Sigmoid colon (tissue), 4 donors: Measurements from ENCODE around the gene SLC39A7.

Experiments used
- CTCF ChIP-seq, 4 experiments: fragments of 450-650 bp in 3 of 4; fragments of 200-600 bp in 1 of 4; IDR thresholded peaks; one replicate each; pipeline ENCODE4 v1.5.1; 2016 to 2019; ENCODE audit warnings: antibody characterized with exemption in 4 of 4, mild to moderate bottlenecking in 3 of 4, moderate library complexity in 2 of 4
- EP300 ChIP-seq, 4 donors: sonication (generic); formaldehyde crosslinking; IDR thresholded peaks; one replicate each; pipeline ENCODE4 v1.6.1; 2017; ENCODE audit warnings: antibody characterized with exemption in 4 of 4
- POLR2A ChIP-seq, 2 donors: fragments of 450-650 bp; IDR thresholded peaks; one replicate each; pipeline ENCODE4 v1.6.1; 2016; ENCODE audit warnings: antibody characterized with exemption in 2 of 2, mild to moderate bottlenecking in 2 of 2, moderate library complexity in 2 of 2
- POLR2AphosphoS5 ChIP-seq, 4 donors: sonication (generic); formaldehyde crosslinking; IDR thresholded peaks; one replicate each; pipeline ENCODE4 v1.6.1; 2017; ENCODE audit warnings: antibody characterized with exemption in 4 of 4

GRCh38 chr6:33154349-33154748 lies 46.3 kb upstream of the SLC39A7 start:
- no peak for TF ChIP-seq CTCF (IDR thresholded peaks at IDR 0.05)
- no peak for TF ChIP-seq EP300 (IDR thresholded peaks at IDR 0.05)
- no peak for TF ChIP-seq POLR2A (IDR thresholded peaks at IDR 0.05)
- no peak for TF ChIP-seq POLR2AphosphoS5 (IDR thresholded peaks at IDR 0.05)
